GM21576 (cell line): ENCODE data around the gene MYCBP.
"Not testable (repeated sequence)": the region's sequence is repeated elsewhere in the genome, so short reads cannot be mapped to it uniquely, and the experiment has no call there.

Experiments used
- ATAC-seq: cut with Tn5 transposase; IDR thresholded peaks from one replicate; pipeline ENCODE4 v1.9.1; 2021; ENCODE audit warnings: mild to moderate bottlenecking, moderate library complexity; ENCODE audit not compliant: unreplicated experiment

Gene MYCBP

DNA sequence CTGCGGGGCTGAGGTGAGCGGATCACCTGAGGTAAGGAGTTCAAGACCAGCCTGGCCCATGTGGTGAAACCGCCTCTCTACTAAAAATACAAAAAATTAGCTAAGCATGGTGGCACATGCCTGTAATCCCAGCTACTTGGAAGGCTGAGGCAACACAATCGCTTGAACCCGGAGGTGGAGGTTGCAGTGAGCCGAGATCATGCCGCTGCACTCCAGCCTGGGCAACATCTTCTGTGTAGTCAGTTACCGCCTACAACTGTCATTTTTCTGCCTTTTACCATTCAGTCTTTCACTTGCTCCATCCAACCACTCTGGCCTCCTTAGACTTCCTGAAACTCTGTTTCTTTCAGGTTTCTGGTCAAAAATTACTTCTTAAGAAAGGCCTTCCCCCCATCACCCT, 2.2 kb downstream of the MYCBP start:
- ATAC-seq: no peak

DNA sequence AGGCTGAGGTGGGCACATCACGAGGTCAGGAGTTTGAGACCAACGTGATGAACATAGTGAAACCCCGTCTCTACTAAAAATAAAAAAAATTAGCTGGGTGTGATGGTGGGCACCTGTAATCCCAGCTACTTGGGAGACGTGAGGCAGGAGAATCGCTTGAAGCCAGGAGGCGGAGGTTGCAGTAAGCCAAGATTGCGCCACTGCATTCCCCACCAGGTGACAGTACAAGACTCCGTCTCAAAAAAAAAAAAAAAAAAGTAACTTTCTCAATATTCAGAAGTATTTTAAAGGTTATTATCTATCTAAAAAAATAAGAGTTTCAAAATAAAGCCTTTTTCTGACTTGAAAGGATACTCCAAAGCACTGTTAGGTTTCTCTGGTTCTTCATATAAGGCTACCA, 5.9 kb downstream of the MYCBP start:
- ATAC-seq: no peak

DNA sequence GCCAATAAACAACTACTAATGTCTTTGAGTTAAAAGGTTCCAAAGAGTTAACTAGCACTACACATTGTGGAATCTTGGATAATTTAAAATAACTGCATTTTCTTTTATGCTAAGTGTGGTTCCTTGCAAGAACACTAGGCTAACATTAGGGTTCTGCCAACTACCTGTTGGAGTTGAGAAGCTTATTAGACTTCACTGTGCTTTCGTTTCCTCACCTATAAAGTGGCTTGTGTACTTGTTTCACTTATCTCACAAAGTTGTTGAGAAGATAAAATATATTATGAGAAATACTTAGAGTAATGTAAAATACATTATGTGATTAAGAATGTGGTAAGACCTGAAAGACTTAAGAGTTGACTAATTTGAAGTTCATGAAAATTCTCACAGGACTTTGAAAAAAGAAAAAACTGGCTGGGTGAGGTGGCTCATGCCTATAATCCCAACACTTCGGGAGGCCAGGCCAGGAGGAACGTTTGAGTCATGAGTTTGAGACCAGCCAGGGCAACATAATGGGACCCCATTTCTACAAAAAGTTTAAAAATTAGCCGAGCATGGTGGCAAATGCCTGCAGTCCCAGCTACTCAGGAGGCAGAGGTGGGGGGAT, 7.9 kb downstream of the MYCBP start:
- no peak for ATAC-seq

DNA sequence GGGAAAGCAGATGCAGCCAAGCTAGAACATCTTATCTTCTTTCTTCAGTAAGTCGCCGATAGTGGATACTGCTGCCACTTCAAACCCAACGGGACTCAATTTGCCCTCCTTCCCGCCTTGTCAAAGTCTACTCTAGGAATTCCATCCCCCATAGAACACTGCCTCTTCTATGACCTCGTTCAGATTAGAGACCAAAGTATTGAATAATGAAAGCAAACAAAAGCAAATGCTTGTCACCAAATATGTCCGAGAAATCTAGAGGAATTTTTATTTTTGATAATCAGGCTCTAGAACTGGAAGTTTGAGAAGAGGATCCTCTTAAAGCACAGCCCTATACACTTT, 12.7 kb downstream of the MYCBP start:
- ATAC-seq: no peak

DNA sequence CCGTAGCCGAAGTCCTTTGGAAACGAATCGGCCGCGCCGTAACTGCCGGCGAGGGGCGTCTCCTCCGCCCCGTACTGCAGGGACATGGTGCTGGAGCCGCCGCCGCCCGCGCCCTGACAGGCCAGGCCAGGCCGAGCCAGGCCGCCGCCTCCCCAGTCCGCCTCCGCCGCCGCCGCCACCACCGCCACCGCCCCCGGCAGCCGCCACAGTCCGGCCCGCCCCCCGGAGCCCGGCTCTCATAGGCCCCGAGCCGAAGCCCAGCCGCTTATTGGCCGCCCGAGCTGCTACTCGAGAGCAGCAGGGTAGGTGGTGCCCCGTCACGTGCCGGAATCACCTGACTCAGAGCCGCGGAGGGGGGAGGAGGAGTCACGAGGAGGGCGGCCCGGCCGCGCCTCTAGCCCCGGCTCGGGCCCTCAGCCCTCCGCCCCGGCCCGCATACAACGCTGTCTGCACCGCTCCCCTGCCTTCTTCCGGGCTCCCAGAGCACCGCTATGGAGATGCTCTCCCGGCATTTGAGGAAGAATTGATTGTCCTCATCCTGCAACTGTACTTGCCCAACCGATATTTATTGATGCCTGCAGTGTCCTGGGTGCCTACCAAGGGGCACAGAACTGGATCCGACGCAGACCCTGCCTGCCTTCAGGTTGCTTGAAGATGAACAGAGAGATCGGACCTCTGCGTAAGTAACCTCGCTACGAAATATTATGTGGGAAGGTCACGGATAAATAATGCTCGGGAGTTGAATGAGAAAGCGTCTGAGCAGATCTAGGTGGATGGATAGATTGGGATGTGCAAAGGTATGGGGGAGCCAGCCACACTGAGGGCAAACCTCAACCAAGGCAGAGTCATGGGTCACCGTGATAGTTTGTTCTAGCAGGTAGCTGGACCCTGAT, 13.3 kb downstream of the MYCBP start, which contains the start of gene RRAGC:
TSS of gene RRAGC (minus strand) at position 212 of the 893 bp plus-strand sequence. CDS start at position 86, 126 bp downstream.
- ATAC-seq: peak; percentile 88

DNA sequence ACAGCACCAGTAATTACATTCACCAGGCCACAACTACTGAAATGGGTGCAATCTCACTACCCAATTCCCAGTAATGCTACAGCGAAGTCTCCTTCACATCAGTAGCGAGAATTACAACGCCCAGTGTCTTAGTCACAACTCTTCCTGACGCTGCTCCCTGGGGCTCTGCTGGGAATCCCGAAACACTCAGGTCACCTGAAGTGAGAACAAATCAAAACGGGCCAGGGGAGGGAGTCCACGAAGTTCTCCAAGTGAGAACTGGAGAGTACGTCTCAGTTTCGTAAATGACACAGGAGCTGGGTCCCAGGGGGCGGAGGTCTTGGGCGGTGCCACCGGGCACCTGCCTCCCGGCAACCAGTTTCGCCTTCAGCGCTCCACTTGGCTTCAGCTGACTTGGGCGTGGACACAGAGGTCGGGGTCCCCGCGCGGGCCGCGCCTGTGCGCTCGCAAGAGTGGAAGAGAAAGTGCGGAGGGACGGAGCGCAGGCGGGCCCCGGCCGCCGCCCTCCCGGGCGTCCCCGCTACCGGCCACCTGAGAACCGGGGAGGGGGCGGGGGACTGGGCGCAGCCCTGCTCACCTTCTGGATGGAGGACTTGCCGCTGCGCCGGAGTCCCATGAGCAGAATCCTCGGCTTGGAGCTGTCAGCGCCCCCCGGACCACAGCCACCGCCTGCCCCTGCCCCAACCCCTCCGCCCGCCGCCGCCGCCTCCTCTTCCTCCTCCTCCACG, 14.2 kb downstream of the MYCBP start:
- ATAC-seq: peak; percentile 22

DNA sequence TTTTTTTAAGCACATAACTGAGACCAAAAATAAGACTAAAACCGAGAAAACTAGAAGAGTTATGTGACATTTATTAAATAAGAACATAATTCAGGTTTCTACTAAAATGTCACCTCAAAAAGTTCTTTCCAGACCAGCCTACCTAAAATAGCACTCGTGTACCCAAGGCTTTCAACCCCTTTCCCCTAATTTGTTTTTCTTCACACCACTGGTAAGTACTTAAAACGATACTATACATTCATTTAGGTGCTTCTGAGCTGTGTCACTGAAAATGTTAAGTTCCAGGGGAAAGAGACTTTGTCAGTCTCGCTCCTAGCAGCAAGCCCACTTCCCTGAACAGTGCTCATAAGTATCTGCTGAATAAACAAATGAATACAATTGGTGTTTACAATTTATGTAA, 20.4 kb downstream of the MYCBP start:
- no peak for ATAC-seq

DNA sequence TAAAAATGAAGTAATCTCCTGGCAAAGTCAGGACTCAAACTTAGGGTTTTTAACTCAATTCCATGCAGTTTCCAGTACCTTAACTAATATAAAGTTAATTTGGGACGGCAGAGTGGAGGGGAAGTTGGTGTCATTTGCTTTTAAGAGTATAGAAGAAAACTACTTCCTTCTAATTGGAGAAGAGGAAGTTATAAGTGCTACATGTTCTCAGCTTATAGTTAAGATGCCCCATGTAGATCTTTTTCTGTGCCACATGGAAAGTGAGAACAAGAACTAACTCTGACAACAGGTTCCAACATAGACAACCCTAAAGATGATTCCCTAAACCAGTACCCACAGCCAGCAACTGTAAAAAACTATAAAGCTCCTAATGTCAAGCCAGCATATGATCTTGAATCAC, 25.1 kb downstream of the MYCBP start:
- no peak for ATAC-seq

DNA sequence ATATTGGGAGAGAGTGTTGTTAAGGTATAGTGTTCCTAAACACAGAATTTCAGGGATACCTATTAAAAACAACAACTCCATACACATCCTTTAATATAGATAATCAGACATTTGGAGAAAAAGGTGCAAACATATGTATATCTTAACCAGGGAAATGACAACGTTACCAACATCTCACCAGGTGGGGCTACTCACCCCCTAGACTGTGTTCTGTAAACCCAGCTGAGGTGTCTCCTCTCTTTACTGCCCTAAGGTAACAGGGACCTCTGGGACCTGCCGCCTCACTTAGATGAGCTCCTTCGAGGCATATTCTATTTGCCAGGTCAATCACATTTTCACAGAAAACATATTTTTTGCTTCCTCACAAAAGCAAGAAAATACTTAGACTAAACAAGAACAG, 26.9 kb downstream of the MYCBP start:
- ATAC-seq: no peak

DNA sequence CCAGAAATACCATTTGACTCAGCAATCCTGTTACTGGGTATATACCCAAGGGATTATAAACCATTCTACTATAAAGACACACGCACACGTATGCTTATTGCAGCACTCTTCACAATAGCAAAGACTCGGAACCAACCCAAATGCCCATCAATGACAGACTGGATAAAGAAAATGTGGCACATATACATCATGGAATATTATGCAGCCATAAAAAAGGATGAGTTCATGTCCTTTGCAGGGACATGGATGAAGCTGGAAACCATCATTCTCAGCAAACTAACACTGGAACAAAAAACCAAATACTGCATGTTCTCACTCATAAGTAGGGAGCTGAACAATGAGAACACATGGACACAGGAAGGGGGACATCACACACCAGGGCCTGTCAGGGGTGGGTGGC, 28.1 kb downstream of the MYCBP start:
- not testable (repeated sequence) for ATAC-seq

DNA sequence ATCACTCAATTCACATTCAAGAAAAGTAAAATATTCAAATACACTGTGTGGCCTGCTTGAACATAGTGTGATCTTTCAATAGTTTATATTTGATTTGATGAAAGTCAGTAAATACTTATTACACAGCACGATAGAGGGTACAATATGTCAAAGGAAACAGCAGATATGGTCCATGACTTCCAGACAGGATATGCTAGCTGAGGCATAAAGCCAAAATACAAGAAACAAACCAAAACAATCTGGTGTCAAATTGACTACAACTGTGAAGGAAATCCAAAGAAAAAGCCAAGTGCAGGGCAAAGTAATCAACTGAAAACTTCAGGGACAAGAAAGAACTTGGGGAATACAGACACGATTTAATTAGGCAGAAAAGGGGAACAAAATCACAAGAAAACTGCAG, 32.9 kb downstream of the MYCBP start:
- ATAC-seq: no peak

DNA sequence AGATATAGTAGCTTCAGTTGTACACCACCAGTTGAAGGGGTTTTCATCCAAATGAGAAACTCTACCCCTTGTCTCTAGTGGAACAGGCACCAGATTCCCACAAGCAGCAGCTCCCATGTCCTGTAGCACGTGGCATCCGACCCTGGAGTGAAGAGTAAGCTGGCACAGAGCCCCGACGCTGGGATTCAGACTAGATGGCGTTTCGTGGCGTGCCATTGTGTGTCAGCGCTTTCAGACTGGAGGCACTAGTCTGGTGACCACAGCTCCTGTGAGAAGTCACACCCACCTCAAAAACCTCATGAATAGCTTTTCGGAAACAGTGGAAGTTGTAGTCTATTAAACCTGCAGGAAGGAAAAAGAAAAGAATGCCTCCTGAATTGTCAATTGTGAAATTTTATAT, 33.8 kb downstream of the MYCBP start:
- no peak for ATAC-seq

DNA sequence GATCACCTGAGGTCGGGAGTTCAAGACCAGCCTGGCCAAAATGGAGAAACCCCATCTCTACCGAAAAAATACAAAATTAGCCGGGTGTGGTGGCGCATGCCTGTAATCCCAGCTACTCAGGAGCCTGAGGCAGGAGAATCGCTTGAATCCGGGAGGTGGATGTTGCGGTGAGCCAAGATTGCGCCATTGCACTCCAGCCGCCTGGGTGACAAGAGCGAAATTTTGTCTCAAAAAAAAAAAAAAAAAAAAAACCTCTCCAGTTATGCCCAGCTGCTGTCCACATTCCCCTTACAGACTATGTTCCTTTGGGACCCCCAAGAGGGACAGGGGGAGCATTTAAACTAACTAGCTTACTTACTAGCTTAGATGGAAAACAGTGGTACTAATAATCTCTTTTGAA, 36.8 kb downstream of the MYCBP start:
- ATAC-seq: not testable (repeated sequence)

DNA sequence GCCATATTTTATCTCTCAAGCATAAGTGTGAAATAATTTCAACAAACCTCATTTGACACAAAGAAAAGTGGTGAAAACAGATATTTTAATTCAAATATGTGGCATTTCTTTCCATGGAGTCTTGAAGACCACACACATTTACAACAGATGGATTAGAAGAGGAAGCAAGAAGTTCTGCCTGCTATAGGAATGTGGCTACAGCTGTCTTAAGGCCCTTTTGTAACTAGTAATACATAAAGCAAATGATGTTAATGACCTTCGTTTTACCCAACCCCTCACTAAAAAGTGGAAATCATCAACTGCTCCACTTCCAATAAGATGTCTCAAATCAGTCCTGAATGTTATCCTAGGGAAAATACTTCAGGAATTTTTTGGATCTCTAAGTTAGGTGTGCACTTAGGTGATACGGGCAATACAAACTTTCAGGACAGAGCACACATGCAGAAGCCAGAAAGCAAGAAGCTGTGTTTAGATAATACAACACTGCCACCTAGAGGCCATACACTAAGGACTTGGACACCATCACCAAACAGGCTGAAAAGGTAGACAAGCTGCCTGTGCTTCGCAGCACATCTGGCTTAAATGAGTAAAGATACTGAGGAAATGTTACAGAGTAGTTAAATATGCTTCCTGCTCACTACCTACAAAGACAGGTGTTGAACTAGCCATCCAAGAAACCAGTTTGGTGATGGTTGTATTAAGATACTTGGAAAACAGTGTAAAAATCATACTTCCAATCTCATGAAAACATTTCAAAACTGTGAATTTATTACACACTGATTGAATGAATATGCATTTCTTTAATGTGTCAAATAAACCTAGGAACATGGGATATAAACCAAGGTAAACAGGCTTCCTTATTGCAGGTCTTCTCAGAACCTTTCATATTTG, 38.0 kb downstream of the MYCBP start:
- no peak for ATAC-seq

DNA sequence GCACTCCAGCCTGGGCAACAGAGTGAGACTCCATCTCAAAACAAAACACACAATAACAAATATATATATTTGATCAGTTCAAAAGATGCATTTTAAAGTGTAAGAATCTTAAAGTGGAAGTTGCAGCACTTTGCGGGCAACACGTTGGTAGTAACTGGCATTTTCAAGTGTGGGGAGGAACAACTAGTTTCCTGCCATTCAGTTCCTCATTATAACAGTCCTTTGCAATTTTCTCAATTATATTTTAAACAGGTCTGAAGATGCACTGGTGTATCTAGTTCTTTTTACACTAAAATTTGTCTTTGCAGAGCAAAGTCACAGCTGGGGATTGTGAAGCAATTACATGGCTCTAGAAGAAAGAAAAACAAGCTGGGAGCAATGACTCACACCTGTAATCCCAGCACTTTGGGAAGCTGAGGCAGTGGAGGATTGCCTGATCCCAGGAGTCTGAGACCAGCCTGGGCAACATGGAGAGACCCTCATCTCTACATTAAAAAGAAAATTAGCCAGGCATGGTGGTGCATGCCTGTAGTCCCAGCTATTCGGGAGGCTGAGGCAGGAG, 38.8 kb downstream of the MYCBP start:
- ATAC-seq: no peak

DNA sequence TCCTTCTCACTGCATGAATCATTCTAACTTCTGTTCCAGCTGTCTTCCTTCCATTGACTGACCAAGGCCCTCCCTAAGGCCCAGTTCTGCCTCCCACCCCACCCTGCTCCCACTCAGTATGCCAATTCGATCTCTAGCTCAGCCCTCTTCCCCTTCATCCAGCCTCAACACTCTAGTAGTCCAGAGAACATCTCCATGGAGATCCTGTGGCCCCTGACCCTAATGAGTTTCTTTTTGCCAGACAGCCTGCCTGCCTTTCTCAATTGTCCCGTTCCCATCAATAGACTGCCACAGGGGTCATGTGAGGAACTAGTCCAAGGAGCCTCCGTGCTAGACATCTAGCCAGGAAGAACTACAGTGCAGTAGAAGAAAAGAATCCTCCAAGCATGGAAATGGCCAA, 40.0 kb downstream of the MYCBP start:
- no peak for ATAC-seq

DNA sequence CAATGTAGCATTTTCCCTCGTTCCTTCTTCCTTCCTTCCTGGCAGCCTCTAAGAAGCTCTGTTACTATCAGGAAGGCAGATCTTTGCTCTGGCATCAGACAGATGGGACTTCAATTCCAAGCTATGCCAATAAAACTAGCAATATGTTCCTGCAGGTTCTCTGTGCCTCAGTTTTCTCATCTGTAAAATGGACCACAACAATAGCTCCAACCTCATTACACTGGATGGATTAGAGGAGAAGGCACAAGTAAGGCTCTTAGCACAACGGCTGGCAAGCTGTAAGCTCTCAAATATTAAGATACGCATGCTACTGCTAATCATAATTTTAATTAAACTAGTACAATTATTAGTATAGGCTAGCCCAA, 40.8 kb downstream of the MYCBP start:
- ATAC-seq: no peak

DNA sequence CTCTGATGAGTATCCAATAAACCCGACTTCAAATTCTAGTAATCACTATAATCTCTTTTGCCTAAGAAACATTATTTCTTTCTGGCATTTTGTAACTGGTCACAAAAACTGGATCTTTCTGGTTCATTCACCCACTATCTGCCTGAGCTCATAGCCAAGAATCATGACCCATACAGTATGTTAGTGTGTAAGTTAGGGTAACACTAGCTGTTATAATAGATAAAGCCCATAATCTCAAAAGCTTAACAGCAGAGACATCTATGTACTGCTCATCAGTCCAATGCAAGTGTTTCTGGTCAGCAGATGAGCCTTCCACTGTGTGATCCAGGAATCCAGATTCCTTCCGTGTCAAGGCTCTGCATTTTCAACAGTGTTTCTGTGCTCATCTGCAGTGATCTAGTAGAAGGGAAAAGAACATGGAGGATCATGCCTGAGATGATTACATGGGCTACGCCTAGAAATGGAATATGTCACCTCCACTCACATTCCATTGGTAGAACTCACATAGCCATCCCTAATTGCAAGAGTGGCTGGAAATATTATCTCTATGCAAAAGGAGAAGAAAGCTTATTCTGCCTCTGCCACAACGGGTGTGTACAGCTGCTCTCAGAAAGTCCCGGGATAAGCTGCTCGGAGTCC, 41.3 kb downstream of the MYCBP start:
- ATAC-seq: no peak

DNA sequence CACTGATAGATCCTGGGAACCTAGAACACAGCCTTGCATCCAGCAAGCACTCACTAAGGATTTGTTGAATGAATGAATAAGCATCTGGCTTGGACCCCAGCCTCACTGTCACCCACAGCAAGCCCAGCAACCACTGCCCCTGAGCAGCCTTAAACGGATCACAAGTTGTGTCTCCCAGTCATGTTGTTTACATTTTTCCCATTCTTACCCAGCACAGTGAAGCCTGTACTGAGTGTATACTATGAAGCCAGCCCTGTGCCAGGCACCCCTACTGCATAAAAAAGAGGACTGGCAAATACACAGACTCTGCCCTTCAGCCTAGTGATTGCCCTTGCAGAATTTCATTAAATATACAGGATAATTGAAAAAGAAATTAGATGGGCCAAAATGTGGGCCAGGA, 43.8 kb downstream of the MYCBP start:
- no peak for ATAC-seq

DNA sequence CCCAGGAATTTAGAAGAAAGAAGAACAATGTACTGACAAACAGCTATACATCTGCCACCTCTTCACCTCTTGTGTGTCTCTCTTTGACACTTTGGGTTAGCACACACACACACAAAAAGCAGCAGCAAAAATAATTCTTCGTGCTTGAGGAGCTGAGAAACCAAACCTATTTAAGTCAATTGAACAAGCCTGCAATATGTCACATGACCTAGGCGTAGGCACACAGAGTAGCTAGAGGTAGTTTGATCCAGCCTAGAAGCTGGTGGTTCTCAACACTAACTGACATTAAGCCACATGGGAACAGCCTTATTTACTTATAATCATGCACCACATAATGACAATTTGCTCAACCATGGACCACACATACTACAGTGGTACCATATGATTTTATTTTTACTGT, 45.8 kb downstream of the MYCBP start:
- no peak for ATAC-seq
